T47D (cell line): ENCODE measurements around the gene FURIN.
"Not testable (repeated sequence)": the region's sequence is repeated elsewhere in the genome, so short reads cannot be mapped to it uniquely, and the experiment has no call there.

Source experiments
- DNase-seq, 2 experiments: peaks; one replicate each; pipeline versions ENCODE4 v3.0.0 to v3.0.0-alpha.2; 2011 to 2012; ENCODE audit warnings: low read depth in 1 of 2, low spot score in 1 of 2
- JUND ChIP-seq: IDR thresholded peaks from 2 replicates; pipeline ENCODE4 v1.6.1; 2012; ENCODE audit warnings: low read depth
- in situ Hi-C: cut with HindIII; loops from 2 replicates; pipeline ENCODE4 v1.10.0; 2016; ENCODE audit warnings: low sequenced_read_pairs, low pct_unique_long_range_greater_than_20kb

FURIN gene

DNA sequence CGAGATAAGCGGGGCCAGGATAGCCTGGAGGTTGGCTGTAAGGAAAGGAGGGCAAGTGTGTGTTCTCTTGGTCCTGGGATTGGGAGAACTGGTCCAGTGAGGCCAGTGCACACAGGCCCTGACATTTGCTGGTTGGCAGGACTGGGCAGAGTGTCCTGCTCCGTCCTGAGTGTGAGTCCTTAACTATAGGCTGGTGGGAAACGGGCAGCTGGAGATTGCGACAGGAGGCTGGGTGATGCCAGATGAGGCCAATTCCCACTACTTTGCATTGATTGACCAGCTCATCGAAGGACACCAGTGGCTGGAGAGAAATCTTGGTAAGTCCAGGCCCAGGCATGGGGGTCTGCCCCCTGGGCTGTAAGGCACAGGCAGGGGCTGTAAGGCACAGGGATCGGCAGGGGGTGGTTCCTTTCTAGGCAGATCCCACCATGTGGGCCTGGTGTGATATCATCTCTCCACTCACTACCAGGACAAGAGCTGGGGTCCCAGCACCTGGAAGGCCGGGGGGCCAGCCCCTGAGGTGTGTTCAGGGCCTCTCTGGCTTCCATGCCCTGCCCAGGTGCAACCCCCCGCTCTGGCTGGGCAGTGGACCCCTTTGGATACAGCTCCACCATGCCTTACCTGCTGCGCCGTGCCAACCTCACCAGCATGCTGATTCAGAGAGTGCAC is 37.9 kb downstream of the FURIN start:
- no peak for DNase-seq
- in situ Hi-C loops: no loop called here

GRCh38 chr15:90907051-90907660 is 38.8 kb downstream of the FURIN start:
- in situ Hi-C loops: no loop called here
- DNase-seq: no peak
- no peak for TF ChIP-seq JUND

More for the DNA sequence above, 37.9 kb downstream of the FURIN start:
- TF ChIP-seq JUND: no peak

GRCh38 chr15:90907838-90908507 is 39.6 kb downstream of the FURIN start:
- no peak for TF ChIP-seq JUND
- DNase-seq: no peak
- in situ Hi-C loops: no loop called here

GRCh38 chr15:90909449-90909848 is 41.1 kb downstream of the FURIN start:
- in situ Hi-C loops: not testable (repeated sequence)

DNA sequence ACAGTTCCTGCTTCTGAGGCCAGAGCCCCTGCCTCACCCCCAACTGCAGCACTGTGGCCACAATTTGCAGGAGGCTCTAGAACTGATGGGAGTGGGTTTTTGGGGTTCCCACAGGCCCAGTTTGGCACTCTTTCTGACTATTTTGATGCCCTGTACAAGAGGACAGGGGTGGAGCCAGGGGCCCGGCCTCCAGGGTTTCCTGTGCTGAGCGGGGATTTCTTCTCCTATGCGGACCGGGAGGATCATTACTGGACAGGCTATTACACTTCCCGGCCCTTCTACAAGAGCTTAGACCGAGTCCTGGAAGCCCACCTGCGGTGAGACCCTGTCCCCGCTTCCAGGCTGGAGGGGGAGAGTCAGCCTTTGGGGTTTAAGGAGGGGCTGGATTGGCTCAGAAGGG is 41.6 kb downstream of the FURIN start:
- in situ Hi-C loops: no loop called here
- no peak for TF ChIP-seq JUND
- DNase-seq: no peak

More at GRCh38 chr15:90909449-90909848, 41.1 kb downstream of the FURIN start:
- not testable (repeated sequence) for DNase-seq

DNA sequence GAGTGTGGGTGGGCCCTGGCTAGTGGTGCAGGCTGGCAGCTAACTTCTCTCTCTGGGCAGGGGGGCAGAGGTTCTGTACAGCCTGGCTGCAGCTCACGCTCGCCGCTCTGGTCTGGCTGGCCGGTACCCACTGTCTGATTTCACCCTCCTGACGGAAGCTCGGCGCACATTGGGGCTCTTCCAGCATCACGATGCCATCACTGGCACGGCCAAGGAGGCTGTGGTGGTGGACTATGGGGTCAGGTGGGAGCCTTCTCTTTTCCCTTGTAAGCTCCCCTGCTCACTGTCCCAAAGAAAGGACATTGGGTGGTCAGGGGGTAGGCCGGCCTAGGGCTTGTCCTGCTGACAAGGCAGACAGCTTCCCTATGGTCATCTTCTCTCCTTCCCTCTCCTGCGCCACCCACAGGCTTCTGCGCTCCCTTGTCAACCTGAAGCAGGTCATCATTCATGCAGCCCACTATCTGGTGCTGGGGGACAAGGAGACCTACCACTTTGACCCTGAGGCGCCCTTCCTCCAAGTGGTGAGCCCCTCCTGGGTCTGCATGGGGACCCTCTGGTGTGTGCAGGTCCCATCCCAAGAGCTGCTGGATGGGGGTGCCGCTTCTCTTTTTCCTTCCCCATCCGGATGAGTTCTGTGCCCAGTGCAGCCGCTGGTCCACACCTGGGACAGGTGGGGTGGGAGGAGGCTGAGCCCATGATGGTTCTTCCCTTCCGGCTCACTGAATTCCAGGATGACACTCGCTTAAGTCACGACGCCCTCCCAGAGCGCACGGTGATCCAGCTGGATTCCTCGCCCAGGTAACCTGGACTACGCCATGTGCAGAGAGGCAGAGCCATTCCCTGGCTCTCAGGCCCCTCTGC is 42.3 kb downstream of the FURIN start:
- DNase-seq: no peak
- in situ Hi-C loops: no loop called here
- TF ChIP-seq JUND: no peak

GRCh38 chr15:90911302-90911623 is 42.9 kb downstream of the FURIN start:
- TF ChIP-seq JUND: no peak
- in situ Hi-C loops: no loop called here
- DNase-seq: no peak

GRCh38 chr15:90911906-90912769 is 43.8 kb downstream of the FURIN start:
- no peak for TF ChIP-seq JUND
- in situ Hi-C loops: no loop called here
- no peak for DNase-seq

- TF ChIP-seq JUND: no peak
- no peak for DNase-seq
- in situ Hi-C loops: no loop called here
Measured at GRCh38 chr15:90912770-90913075, 44.3 kb downstream of the FURIN start.

DNA sequence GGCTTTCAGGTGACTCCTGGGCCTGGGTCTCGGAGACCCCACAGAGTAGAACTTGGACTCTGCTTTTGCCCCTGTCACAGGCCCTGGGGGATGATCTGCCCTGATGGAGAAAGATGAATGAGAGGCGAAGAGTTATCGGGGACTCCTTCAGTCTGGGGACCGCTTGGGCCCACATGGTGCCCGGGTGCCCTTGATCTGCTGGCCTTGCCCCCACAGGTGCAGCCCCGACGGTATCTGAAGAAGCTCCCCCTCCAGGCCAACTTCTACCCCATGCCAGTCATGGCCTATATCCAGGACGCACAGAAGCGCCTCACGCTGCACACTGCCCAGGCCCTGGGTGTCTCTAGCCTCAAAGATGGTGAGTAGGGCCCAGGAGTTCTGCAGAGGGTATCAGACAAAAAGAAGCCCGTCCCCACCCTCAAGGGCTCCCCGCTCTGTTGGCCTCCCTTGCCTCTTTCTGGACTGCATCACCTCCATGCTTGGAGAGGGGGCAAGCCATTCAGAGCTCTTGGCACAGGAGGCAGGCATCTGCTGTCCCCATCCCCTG is 45.1 kb downstream of the FURIN start:
- no peak for DNase-seq
- in situ Hi-C loops: no loop called here
- TF ChIP-seq JUND: no peak

GRCh38 chr15:90914305-90915080 is 46.1 kb downstream of the FURIN start:
- no peak for TF ChIP-seq JUND
- in situ Hi-C loops: no loop called here
- DNase-seq: no peak
